Activated CD4-positive, alpha-beta T cell treated with anti-CD3 and anti-CD28 coated beads, Interleukin-2, Interleukin-4, amounts not matched to agents 100 ng/mL and 50 ng/mL, durations not matched to agents 16 hours and 8 hours (primary cell): Measurements from ENCODE around the gene EMC1.
A peak's percentile ranks its signal among the peaks of the same experiment; 100 is the strongest.
"Not testable (repeated sequence)": the region's sequence is repeated elsewhere in the genome, so short reads cannot be mapped to it uniquely, and the experiment has no call there.

ENCODE experiments used
- DNase-seq: peaks from one replicate; pipeline ENCODE4 v3.0.0-alpha.2; 2020; ENCODE audit warnings: low spot score

Gene EMC1

DNA sequence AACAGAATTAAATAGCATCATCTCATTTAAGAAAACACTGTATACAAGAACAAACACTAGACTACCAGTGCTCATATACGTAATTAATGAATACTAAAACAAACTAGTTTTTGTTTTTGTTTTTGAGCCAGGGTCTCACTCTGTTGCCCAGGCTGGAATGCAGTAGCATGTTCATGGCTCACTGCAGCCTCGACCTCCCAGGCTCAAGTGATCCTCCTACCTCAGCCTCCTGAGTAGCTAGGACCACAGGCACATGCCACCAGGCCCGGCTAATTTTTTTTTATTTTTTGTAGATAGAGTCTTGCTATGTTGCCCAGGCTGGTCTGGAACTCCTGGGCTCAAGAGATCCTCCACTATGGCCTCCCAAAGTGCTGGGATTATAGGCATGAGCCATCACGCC lies 34.7 kb downstream of the EMC1 start:
- not testable (repeated sequence) for DNase-seq

DNA sequence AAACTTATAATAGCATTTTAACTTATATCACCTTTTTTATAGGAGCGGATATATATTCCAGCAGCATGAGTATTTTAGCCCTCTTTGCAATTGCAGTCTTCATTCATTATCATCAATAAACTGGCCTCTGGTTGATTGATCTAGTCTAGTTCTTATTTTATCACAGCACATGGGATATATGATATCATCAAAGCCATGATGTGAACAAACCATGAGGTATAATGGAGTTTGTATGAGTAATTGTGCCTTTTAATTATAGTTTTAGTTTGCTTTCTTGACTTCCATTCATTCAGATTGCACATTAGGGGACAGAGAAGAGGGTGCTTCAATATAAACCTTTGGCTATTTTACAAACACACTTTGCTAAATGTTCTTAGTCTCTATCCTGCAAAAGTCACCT lies 37.7 kb downstream of the EMC1 start:
- no peak for DNase-seq

DNA sequence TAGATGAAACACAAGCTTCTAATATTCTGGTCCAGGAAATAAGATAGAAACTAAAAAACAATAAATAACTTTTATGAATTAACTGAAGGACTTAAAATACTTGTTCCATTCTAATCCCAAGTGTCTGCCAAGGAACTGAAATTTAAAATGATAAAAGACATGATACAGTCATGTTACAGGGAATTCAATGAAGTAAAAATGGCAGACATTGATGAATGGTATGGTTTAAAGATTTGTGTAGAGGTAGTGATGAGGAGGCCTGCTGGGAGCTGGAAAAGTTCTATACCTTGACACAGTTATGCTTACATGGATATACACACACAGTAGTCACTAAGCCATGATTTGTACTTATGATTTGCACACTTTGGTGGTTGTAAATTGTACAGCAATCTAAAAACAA lies 39.2 kb downstream of the EMC1 start:
- DNase-seq, result no peak

DNA sequence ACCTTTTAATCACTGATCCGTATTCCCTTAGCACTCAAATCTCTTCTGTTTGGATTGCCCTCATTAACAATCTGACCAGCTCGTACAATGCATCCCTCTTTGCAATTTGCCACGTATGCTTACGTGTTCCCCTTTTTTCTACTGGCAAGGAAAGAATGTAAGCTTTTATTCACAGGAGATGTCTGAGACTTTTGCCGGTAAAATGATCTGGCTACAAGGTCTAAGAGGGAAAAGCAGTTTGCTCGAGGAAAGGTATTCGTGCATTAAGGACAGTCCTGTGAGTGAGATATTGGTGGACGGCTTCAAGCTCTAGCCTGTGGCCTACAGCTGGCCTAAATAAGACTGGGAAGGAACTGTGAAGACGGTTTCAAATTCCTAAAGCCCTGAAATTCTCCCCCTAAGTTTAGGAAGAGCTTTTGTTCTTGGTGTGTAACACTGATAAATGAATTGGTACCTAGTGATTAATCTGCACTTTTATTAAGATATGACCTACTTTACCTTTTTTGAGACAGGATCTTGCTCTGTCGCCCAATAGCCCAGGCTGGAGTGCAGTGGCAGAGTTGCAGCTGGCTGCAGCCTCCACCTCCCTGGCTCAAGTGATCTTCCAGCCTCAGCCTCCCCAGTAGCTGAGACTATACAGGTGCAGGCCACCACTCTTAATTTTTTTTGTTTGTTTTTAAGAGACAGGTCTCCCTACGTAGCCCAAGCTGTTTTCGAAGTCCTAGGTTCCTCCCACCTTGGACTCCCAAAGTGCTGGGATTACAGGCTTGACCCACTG lies 40.4 kb downstream of the EMC1 start:
- no peak for DNase-seq

DNA sequence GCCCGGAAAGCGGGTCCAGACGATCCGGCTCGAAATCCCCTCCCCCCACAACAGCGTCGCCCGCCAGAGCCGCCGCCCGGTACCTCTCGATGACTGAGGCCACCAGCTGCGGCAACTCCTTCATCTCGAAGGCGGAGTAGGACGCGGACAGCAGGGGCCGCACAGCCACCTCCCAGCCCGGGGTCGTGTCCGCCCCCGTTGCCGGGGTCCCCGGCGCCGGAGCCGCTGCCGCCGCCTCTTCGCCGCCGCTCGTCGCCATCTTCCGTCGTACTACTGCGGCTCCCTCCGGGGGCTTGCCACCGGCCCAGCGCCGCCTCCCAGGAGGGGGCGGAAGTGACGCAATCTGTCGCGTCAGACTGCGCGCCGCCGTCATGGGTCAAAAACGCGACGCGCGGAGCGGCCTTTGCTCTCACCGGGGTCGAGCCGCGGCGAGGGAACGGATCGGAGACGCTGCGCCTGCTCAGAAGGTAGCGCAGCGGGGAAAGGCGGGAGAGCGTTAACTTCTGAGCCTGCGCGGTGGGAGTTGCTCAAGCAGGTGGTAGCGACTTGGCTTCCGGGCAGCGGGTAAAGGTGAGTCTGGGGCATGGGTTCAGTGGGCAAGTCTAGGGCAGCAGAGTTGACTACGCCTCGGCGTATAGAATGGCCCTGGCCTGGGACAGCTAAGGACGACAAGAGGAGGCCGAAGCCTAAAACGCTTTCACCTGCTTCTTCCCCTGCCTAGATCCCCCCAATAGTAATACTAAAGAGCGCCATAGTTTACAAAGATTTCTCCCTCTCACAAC lies 41.1 kb downstream of the EMC1 start, which contains the start of gene UBR4:
UBR4 (minus strand) TSS at position 277 of the 782 bp plus-strand sequence; CDS start at position 259, 18 bp downstream.
- DNase-seq, result peak; percentile 97

DNA sequence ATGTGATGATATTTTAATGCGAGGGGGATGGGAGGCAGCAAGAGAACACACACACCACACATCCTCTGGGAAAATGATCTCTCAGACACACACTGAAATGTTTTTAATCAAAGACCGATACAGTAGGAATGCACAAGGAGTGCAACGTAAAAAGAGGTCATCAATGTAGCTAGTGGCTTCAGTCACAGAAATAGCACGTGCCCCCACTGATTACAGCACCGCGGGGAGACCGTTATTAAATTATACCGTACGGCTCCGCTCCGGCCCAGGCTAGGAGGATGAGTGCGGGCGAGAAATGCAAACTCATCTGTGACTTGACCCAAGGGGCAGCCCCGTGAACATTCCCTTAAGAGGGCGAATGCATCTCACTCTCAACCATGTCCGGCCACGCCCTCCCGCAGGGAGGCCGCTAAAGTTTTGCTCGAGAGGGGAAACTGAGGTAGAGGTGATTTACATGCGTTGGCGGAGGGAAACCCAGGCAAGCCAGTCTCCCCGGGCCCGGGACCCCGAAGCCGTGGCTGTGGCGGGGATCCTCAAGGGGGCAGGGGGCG lies 41.8 kb downstream of the EMC1 start:
- DNase-seq, result peak; percentile 71

DNA sequence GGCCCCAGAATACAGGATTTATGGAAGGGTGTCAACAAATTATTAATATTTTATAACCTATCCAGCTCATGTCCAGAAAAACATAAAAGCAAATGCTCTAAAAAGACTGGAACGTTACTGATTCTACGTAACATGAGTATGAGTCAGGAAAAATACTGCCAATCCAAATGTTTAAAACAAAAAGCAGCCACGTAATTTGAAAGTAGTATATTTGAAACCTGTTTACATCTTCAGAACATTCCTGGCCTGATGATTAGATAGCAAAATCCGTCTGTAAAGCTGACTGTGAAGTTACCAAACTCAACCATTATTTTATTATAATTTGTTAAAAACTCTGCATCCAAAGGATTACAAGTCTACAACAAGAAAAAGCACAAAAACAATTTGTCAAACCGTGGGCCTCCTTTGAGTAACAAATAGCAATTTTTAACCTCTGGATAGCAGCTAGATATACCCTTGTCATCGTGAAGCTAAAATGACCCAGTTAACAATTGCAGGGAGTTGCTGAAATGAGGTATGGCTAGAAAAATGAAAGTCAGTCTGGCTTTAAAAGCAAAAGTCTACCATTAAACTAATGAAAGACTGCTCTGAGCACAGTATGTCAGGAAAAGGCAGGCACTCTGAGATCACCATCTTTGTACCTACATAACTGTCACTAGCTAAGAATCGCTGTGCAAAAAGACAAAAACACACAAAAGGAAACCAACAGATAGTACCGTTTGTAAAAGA lies 42.5 kb downstream of the EMC1 start:
- no peak for DNase-seq

DNA sequence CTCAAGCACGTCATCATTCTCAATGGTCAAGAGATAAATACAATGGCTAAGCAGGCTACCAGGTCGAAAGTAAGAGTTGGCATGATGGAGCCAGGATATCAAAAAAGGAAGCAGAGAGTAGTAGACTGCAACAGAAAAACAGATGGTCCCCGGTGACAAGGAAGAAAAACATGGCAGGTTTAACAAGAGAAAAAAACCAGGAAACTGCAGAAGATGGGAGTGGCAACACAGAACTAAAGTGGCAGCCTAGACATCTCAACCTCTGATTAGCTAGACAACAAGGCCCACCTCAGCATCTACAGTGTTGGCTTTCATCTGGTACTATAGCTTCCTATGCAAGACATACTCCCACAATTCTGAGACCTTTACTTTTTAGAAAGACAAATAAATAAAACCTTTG lies 44.4 kb downstream of the EMC1 start:
- DNase-seq, result no peak

DNA sequence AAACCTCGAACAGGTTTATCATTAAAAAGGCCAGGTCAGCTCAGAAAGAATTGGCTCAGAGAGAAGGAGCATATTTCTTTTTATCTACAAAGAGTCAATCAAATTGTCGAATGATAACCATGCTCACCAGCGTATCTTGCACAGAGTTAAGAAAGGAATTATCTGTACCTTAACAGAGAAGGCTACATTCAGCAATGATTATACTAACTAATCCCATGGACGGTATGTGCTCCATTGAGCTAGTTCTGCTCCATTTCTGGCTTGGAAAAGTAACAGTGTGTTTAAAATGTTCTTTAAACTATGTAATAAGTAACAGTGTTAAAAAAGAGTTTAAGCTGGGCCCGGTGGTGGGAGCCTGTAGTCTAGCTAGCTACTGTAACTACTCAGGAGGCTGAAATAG lies 45.5 kb downstream of the EMC1 start:
- DNase-seq, result no peak

DNA sequence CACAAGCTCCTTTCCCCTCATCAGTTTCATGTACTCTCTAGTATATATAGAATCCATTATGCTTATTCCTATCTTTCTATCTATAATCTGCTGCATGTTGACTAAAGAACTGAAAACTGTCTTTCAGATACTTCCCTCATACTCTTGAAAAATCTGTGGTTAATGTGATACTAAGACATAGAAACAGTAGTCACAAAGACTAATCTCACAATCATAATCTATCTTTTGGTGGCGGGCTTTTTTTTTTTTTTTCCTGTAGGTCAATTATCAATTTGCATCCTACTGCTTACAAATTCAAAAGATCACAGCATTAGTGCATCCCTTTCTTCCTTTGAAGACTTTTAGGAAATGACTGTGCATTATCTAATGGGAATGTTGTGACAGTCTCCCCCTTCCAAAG lies 45.9 kb downstream of the EMC1 start:
- peak; percentile 47 for DNase-seq

DNA sequence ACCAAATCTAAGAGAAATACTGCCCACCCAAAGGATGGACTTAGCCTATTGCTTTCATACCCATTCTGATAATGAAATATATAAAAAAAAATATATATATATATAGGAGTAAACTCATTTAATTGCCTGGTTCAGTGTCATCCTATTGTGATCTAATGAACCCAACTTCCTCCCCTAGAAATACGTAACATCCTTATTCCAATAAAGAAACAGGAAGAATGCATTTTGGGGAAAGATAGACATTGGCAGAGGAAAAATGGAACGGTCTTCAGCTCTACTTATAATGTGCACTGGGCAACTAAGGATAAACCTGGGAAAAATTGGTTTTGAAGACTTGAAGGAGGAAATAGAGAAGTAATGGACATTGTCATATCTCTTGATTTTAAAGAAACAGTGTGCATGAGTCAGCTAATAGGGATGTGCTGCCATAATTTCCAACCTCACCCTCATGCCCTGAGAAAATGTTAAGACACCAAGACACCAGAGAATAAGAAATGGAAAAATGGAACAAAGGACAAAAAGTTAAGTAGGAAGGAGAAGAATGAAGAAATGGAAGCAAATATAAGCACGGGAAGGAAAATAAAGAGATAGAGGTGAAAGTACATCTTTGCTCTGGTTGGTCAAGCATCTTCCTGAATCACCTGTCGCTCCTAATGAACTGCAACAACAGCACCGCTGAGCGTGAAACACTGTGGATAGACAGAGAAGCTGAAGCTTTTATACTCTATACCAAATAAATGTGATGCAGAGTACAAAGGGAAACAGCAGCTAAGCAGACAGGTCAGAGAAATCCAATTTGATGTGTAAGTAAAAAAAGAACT lies 46.7 kb downstream of the EMC1 start:
- no peak for DNase-seq

DNA sequence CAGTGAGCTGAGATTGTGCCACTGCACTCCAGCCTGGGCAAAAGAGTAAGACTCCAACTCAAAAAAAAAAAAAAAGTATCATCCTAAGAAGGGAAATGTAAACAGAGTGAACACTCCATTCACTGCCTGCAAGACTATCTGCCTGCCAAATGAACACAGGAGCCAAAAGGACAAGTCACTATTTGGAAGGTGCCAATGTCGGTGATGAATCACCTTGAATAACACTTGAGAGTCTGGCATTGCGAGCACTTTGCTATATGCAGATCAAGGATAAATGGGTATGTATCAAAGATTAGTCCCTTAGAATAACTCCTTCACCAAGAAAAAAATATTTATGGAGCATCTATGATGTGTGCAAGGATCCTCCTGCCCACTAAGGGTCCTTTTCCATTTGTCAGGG lies 47.9 kb downstream of the EMC1 start:
- DNase-seq, result no peak

DNA sequence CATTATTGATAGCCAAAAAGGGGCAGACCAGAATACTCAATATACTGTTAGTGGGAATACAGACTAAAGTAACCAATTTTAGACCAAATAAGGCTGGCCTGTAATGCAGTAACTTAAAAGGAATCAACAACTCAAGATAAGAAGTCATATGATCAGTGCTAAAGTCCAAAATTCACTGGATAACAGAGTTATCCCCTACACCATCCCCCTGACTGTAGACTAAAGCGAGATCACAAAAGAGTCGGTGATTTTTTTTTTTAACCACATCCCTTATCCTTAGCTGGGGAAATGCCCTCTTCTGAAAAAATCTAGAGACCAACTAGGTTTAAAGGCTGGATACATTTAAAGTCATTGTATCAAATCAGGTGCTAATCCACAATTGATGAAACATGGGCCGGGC lies 48.9 kb downstream of the EMC1 start:
- no peak for DNase-seq

DNA sequence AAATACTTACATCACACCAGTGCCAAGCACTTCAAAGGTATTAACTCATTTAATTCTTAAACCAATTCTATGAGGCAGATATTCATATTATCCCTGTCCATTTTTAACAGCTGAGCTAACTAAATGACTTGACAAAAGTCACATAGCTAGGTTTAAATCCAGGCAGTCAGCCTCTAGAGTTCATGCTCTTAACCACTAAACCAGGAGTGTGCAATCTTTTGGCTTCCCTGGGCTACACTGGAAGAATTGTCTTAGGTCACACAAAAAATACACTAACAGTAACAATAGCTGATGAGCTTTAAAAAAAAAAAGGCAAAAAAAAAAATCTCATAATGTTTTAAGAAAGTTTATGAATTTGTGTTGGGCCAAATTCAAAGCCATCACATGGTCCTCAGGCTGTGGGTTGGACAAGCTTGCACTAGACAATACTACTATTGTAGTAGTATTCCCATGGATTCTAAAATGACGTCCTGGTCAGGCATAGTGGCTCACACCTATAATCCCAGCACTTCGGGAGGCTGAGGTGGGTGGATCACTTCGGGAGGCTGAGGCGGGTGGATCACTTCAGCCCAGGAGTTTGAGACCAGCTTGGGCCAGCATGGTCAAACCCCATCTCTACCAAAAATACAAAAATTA lies 51.2 kb downstream of the EMC1 start:
- no peak for DNase-seq

DNA sequence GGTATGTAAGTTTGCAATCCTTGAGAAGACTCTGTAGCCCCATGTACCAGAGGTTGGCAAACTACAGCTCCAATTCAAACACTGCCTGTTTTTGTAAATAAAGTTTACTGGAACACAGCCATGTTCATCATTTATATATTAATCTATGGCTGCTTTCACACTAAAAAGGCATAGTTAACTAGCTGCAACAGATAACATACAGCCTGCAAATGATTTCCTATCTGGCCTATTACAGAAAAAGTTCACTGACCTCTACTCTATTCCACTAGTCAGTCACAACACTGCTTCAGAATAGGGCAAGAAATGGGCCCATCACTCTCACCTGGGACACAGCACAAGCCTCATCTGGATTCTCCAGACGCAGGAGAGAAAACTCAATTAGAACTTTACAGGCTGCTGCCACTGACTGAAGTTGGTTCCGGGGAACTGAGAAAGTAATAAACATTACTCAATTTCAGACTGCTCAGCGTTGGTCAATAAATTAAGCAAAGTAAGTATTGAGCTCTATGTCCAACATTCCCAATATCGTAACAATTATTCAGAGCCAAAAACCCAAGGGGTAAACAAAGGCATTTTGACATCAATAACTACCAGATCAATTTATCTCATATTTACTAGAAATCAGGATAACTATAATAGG lies 51.9 kb downstream of the EMC1 start:
- no peak for DNase-seq

DNA sequence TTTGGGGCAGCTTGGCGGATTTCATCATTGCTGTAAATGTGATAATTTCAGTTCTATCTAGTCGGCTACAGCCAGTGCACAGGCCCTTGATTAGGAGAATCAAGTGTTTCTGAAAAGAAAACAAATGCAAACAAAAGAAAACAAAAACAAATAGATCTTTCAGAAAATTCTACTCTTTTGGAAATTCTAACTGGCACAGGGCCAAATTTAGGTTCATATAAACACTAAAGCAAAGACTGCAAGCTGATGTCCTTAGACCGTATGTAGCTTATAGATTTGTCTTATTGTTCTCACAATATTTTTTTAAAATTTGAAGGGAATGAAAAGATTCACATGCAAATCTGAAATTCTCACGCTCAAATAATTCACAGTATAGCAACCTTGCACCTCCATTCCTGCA lies 52.5 kb downstream of the EMC1 start:
- DNase-seq, result no peak

DNA sequence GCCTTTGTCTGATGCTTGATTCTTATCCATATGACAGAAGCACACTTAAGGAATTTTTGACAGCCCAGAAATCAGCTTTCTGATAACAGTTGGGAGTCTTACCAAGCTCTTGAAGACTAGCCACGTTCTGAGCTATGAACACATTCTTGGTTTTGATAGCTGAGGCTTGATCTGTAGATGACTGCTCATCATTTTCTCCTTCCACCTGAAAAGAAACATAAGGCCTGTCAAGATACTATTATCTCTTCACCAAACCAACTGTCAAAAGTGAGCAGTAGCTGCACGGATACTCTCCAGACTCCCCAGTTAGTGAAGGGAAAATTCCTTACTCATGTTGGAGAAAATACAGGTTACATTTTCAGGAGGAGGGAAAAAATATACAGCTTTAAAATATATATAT lies 53.5 kb downstream of the EMC1 start:
- DNase-seq, result no peak

DNA sequence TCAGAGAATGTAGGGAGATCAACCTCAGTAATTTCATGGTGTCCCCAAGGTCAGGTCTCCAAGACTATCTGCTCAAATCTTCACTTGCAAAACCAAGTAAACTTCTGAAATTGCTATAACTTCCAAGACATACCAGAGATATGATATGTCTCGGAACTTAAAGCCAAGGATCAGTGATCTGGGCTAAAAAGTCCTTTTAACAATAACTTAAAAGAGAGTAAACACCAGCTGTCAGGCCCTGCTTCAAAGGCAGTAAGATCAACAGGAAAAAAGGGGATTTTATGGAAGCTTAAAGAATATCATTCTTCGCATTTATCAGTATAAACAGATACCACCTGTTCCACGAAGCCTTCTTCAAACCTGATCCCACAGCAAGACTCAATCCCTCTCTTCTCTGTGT lies 55.0 kb downstream of the EMC1 start:
- no peak for DNase-seq

DNA sequence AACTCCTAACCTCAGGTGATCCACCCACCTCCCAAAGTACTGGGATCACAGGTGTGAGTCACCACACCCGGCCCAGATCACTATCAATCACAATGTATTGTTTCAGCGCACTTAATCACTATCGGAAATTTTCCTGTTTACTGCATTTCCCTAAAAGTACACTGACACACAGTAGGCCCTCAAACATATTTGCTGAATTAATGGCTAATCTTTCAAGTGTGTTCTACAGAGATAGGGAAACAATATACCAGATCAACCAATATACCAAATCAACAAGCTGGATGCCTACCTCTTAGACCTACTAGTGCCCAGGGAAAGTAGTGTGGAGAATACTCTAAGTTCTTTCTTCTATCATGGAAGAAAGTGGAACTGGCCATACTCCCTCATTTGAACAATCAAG lies 58.3 kb downstream of the EMC1 start:
- no peak for DNase-seq

DNA sequence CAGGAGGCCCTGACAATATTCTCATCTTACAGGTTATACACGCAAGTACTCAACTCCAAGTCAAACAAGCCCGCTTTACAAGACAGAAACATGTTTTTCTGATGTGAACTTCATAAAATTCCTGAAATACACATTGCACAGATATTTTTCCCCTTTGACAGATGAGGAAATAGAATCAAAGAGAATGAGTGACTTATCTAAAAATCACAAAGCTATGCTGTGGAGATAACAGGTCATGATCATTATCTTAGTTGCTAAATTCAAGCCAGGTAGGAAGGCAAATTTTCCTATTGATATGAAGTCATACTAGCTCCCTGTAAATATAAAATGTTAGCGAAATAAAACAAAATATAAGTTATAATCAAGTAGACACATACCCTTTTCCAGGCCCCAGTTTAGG lies 59.5 kb downstream of the EMC1 start:
- DNase-seq, result no peak

DNA sequence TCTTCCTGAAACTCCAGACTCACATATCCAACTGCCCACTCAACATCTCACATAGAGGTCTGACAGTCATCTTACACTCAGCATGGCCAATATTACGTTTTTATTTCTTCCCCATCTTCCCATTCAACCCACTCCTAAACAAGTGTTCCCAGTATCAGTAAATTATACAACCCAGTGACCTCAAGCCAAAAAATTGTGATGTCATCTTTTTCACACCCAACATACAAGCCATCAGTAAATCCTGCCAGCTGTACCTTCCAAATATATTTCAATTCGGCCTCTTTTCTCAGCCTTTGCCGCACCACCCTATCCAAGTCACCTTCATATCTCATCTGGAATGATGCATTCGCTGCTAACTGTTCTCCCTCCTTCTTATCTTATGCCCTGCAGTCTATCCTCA lies 60.9 kb downstream of the EMC1 start:
- DNase-seq, result no peak
